ENCODE results near the gene GATM.
"Not testable (repeated sequence)": the region's sequence is repeated elsewhere in the genome, so short reads cannot be mapped to it uniquely, and the experiment has no call there.

Gene GATM

DNA sequence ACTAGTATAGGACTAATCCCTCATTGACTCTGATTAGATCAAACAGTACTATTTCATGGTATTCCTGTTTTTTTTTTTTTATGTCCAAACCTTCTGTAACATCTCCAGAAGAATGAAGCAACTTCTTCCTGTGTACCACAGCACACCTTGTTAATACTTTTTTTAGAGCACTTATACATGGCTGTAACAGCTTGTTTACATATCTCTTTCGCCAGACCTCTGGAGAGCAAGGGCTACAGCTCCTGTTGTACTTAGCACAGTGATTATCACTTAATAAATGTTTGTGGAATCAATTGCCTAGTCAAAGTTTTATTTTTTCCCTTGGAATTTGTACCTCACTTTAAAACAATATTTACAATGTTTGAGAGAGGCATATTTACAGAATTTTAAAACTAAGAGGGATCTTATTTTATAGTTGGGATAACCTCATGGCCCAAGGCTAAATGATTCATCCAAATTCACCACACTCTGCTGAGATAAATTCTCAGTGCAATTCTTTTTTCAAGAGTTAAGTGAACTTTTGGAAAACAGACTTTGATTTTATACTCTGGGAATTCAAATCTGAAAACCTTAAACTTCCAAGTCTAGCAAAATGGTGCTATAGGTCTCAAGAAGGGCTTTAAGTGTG is 9.2 kb upstream of the GATM start:
- no peak for DNase-seq (ENCODE audit: low read depth in 2 of 2)

DNA sequence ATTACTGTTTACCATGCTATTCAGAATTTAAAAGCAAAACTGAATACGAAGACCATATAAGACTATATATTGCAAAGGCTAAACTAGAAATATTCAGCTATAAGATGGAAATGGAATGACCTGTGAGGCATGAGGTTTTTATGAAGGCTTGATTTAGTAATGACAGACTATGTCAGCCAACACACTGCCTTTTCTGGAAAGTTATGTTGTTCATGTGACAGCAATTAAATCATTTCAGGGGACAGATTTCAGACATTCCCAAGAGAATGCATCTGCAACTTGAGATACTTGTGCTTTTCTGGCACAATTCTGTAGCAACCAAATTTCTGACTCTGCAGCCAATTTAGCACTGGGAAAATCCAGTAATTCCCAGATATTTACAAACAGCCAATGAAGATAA is 8.6 kb upstream of the GATM start:
- DNase-seq (ENCODE audit: low read depth in 2 of 2): no peak

DNA sequence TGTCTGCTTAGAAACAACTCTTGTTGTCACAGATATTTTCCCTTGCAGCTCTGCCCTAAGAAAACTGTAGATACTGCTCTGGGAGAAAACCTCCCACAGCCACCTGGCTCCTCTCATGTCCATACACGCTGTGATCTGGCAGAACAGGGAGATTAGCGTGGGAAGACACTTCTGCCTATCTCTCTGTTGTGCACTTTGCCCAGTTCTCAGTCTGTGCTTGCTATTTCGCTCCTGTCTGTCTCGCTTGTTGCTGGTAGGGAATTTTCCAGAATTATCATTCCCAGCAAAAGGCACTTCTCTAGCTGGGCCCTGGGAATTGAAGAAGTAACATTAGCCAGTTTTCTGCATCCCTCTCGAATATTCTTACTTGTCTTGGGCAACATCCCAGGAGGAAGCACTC is 8.1 kb upstream of the GATM start:
- no peak for DNase-seq (ENCODE audit: low read depth in 2 of 2)

DNA sequence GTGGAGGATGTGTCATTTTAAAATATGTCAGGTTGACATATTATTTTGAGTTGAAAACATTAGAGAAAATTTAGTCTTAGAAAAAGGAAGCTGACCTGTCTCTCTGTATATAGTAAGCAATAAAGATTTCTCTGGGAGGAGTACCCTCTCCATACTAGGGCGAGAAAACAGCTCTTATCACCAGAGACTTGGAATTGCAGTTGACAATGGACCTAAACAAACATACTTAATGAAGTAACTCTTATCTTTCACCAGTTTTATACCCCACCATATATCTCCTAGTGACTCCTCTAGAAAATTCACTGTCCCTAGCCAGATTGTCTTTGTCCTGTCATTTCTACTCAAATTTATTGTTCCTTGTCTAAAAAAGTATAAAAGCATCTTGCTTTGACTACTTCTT is 7.2 kb upstream of the GATM start:
- no peak for DNase-seq (ENCODE audit: low read depth in 2 of 2)

- DNase-seq (ENCODE audit: low read depth in 2 of 2): no peak
Observed at GRCh38 chr15:45384700-45385099, 6.4 kb upstream of the GATM start.

GRCh38 chr15:45378913-45379262 is 544 bp upstream of the GATM start:
- no peak for DNase-seq (ENCODE audit: low read depth in 2 of 2)

GRCh38 chr15:45377609-45378148 is 665 bp downstream of the GATM start:
- DNase-seq (ENCODE audit: low read depth in 2 of 2): no peak

DNA sequence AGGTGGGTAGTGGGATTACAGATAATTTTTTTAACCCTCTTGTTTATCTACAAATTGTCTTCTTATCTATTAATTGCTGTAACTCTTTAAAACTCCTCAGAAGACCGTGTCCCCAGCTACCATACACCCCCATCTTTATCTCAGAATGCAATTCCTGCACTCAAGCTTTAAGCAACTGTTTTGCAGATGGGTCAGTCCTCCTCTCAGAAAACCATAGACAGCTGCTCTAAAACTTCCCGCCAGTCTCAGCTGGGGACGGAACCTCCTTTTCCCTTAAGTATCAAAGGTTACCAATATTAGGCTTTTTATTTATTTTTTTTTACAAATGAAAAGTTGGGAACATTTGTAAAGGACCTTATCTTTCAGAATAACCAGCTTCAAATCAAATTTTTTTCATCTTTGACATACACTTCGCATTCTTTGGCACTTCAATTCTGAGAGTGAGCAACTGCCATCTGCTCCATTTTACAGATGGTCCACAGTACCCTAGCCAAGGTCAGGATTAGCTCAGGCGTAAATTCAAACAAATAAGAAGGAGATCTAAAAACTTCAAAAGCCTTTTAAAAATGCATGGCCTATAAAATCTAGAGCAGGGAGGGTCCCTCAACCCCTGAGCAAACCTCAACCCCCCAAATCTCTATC is 1.3 kb downstream of the GATM start:
- no peak for DNase-seq (ENCODE audit: low read depth in 2 of 2)

DNA sequence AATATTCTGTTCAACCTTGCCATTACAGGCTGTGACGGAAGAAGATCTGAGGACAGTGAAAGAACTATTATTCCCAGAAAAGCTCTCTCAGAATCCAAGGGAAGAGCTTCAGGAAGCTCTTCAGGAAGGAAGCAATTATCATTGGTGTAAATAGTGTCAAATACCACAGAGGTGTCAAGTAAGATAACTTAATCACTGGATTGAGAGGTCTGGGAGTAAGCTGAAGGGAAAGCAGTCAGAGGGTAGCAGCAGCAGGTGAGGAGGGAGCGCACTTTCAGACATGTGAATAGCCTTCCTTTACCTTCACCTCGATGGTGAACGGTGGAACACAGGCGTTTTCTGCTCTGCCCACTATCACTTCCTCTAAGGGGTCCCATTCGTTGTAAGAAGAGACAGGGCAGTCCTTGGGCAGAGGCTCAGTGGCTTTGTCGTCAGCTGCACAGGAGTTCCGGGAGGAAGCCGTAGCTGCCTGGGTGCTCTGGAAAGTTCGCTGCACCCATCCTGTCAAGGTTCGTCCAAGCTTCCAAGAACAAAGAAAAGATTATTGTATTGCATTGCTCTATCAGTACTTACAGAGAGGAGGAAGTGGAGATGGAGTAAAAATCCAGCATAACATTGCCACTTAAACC is 1.9 kb downstream of the GATM start:
- no peak for DNase-seq (ENCODE audit: low read depth in 2 of 2)

GRCh38 chr15:45375836-45376235 is 2.5 kb downstream of the GATM start:
- no peak for DNase-seq (ENCODE audit: low read depth in 2 of 2)

DNA sequence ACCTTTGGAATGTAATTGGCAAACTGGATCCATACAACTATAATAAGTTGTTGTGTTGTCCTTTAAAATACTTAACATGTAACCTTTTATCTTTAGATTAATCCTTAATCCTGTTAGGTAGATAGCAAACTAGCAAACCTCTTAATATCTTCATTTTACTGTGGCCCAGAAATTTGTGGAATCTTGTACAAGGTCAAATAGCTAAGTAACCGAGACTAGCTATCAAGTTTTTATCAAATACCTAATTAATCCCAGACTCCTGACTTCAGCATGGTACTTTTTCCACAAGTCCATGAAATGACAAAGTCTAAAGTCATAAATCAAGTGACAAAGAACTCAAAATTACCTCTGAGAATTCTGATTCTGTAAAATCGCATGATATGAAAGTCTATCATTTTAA is 4.4 kb downstream of the GATM start:
- DNase-seq (ENCODE audit: low read depth in 2 of 2): no peak

- no peak for DNase-seq (ENCODE audit: low read depth in 2 of 2)
Observed at GRCh38 chr15:45372041-45372995, 6.0 kb downstream of the GATM start.

GRCh38 chr15:45371546-45371945 is 6.8 kb downstream of the GATM start:
- no peak for DNase-seq (ENCODE audit: low read depth in 2 of 2)

- DNase-seq (ENCODE audit: low read depth in 2 of 2): not testable (repeated sequence)
Observed at GRCh38 chr15:45370042-45370441, 8.3 kb downstream of the GATM start.

GRCh38 chr15:45367222-45367621 is 11.1 kb downstream of the GATM start:
- not testable (repeated sequence) for DNase-seq (ENCODE audit: low read depth in 2 of 2)

- DNase-seq (ENCODE audit: low read depth in 2 of 2): no peak
Observed at GRCh38 chr15:45364271-45364670, 14.1 kb downstream of the GATM start.

DNA sequence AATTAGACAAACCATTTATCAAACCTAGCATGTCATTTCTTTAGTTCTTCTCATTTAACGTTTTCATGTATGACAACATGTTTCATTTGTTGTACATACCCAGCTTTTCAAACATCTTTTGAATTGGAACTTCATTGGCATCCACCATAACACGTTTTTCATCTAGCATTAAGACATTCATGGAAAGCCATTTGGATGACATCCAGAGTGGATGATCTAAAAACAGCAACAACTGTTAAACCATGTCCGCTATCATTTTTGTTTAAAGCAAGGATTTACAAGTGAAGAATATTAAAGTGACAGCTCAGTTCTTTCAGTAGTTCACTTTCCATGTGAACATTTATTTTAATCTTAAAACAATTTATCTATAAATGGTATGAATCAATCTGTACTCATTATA is 14.5 kb downstream of the GATM start:
- no peak for DNase-seq (ENCODE audit: low read depth in 2 of 2)

DNA sequence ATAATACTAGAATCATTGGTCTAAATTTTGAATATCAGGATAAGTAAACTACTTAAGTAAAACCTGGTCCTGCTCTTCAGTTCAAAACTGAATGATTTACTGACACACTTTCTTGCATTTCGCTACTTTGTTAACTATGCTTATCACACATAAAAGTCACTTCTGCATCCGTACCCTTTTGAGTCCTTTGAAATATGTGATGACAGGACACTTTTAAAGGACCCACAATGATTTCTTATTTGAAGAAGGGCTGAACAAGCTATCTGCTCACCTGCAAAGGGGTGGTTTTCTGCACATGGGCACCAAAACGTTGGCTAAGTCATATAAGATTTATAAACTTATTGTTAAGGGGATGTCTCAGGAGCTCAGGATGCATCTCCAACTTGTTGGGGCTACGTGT is 15.0 kb downstream of the GATM start:
- DNase-seq (ENCODE audit: low read depth in 2 of 2): no peak

DNA sequence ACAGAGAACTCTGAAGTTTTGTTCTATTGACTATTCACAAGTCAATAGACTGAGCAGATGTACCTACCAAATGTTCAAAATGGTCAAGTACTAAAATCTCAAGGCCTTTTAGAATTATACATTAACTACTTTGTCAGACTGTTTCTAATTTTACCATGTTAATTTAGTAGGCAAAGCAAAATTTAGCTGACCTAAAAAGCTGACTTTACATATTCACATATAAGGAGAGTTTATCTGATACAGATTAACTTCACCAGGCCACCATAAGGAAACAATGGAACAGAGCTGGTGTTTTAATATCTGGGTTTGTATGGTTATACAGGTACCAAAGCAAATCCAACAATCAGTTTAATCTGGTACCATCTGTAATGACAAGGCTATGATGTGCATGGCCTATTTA is 15.9 kb downstream of the GATM start:
- DNase-seq (ENCODE audit: low read depth in 2 of 2): no peak

GRCh38 chr15:45361878-45362277 is 16.5 kb downstream of the GATM start:
- DNase-seq (ENCODE audit: low read depth in 2 of 2): no peak

GRCh38 chr15:45355860-45356259 is 22.5 kb downstream of the GATM start:
- no peak for DNase-seq (ENCODE audit: low read depth in 2 of 2)

- no peak for DNase-seq (ENCODE audit: low read depth in 2 of 2)
Observed at GRCh38 chr15:45354711-45355110, 23.6 kb downstream of the GATM start.
